ENCODE measurements around the gene SH2D6.
"Not testable (repeated sequence)": the region's sequence is repeated elsewhere in the genome, so short reads cannot be mapped to it uniquely, and the experiment has no call there.

SH2D6 gene

DNA sequence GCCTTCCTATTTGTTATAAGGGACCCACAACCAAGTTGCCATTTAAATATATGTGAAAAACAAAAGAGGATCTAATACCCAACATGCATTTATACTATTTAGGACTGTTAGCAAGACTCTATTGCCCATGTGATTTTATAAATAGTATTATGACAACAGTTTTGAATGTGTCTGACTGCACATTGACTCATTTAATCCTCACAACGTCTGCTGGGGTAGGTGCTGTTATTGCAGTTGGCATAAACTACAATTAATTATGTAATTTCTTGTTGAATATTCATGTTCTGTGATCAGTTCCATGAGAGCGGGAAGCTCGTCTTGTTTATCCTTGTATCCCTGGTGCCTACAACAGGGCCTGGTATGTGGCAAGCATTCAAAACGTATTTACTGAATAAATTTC, 53.7 kb downstream of the SH2D6 start:
- no peak for DNase-seq

DNA sequence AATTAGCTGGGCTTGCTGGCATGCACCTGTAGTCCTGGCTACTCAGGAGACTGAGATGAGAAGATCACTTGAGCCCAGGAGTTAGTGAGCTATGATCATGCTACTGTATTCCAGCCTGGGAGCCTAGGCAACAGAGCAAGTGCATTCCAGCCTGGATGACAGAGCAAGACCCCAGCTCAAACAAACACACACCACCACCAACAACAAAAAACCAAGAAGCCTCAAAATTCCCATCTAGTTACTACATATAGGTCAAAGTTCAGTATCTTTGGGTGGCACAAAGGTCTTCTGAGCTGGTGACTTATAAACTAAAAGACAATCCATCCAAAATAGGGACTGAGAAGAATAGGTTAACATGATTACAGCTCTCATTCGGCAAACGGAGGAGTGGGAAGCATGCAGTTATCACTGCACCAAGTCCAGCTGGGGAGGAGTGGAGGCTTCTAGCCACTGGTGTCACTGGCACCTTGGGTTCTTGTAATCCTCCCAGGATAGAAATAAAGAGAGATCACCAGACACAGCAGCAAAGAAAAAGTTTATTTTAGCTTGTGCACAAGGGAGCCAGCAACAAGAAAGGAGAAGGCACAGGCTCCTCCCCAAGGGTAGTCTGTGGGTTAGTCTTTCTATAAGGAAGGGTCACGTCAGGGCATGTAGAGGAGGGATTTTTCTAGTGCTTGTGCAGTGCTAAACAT, 57.4 kb downstream of the SH2D6 start:
- no peak for DNase-seq

DNA sequence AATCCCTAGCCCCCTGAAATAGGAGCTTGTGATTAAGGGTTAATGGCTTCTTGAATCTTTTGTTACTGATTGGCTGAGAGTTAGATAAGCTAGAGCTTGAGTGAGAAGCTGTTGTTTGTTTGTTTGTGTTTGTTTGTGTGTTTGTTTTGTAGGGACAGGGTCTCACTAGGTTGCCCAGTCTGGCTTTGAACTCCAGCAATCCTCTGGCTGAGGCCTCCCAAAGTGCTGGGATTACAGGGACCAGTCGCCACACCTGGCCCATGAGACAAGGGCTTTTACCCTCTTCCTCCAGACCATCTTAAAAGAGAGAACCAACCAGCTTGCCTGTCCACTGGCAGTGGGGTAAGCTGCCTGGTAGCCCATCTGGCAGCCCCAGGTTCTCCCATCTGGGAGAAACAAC, 58.1 kb downstream of the SH2D6 start:
- DNase-seq = no peak

DNA sequence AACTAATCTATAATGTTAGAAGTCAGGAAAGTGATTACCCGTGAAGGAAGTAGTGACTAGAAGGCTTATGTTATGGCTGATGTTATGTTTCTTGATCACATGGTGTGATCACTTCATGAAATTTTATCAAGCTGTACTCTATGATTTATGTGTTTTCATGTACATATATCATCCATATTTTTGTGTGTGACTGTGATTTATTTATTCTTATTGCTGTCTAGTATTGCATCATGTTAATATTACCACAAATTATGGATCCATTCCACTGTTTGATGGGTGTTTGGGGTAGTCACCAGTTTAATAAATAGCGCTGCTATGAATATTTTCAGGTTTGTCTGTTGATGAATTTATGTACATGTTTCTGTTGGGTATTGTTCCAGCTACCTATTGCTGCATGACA, 59.4 kb downstream of the SH2D6 start:
- DNase-seq = no peak

DNA sequence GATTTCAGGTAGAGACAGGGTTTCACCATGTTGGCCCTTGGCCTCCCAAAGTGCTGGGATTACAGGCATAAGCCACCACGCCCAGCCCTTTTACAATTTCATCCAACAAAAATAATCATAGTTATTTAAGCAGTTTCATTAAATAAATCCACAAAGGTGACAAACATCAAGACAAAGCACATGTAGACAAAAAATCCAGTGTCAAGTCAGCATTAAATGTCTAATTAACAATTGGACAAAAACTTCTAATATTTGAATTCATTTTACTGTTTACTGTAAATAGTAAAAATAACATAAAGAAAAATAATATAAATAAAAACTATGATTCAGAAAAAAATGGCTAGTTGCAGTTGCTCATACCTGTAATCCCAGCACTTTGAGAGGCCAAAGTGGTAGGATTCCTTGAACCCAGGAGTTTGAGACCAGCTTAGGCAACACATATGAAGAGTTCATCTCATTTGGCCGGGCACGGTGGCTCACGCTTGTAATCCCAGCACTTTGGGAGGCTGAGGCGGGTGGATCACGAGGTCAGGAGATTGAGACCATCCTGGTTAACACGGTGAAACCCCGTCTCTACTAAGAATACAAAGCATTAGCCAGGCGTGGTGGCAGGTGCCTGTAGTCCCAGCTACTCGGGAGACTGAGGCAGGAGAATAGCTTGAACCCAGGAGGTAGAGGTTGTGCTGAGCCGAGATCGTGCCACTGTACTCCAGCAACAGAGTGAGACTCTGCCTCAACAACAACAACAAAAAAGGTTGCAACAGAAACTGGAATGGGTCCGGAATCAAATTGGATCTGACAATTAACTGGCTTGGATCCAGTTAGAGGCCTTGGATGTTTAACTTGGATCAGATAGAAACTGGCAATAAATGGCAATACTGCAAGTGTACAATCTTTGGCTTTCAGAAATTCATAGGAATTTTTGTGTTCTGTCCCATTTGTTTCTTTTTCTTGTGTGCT, 63.6 kb downstream of the SH2D6 start:
- DNase-seq = no peak

- DNase-seq = not testable (repeated sequence)
Observed at GRCh38 chr2:85484615-85485014, 66.1 kb downstream of the SH2D6 start.

GRCh38 chr2:85485815-85486214, 67.3 kb downstream of the SH2D6 start:
- no peak for DNase-seq
